K562 (cell line): ENCODE measurements around the gene EMID1. TPM values are rescaled to one million over a fixed set of nuclear protein-coding genes. Genes with fewer than 3 reads are reported as not detected.
A peak's percentile ranks its signal among the peaks of the same experiment; 100 is the strongest.

Experiments used
- CTBP1 ChIP-seq: fragments of 450-650 bp; IDR thresholded peaks from 2 replicates; pipeline ENCODE4 v1.6.1; 2016; ENCODE audit warnings: borderline replicate concordance
- DIDO1 ChIP-seq: fragments of 450-650 bp; IDR thresholded peaks from 2 replicates; pipeline ENCODE4 v1.6.1; 2016; ENCODE audit warnings: low read depth, missing biosample characterization, missing genetic modification characterization
- DPF2 ChIP-seq: fragments of 450-650 bp; IDR thresholded peaks from 2 replicates; pipeline ENCODE4 v1.6.1; 2016
- EP400 ChIP-seq: fragments of 450-650 bp; IDR thresholded peaks from 2 replicates; pipeline ENCODE4 v1.6.1; 2017; ENCODE audit warnings: antibody characterized with exemption, mild to moderate bottlenecking, moderate library complexity
- FOXK2 ChIP-seq, 2 experiments: fragments of 450-650 bp; IDR thresholded peaks in 1 of 2; conservative IDR thresholded peaks in 1 of 2; 2 replicates each; pipeline ENCODE4 v1.6.1; 2016; ENCODE audit warnings: low read depth in 2 of 2, mild to moderate bottlenecking in 1 of 2
- HDAC1 ChIP-seq, 2 experiments: fragments of 450-650 bp; IDR thresholded peaks; 2 replicates each; pipeline ENCODE4 v1.6.1; 2016 to 2017; ENCODE audit warnings: inconsistent platforms in 1 of 2, mild to moderate bottlenecking in 1 of 2, moderate library complexity in 1 of 2
- JUND ChIP-seq, 2 experiments: IDR thresholded peaks; 2 replicates in 1 of 2; 3 replicates in 1 of 2; pipeline ENCODE4 v1.6.1; 2011; ENCODE audit warnings: borderline replicate concordance in 2 of 2, low read depth in 2 of 2, low read length in 2 of 2, improper control_type of control experiment in 1 of 2, missing biosample characterization in 1 of 2, missing genetic modification characterization in 1 of 2, missing genetic modification reagents in 1 of 2
- NBN ChIP-seq: fragments of 450-650 bp; IDR thresholded peaks from 2 replicates; pipeline ENCODE4 v1.6.1; 2016; ENCODE audit warnings: low read depth, mild to moderate bottlenecking
- POLR2AphosphoS5 ChIP-seq: IDR thresholded peaks from 2 replicates; pipeline ENCODE4 v1.6.1; 2011; ENCODE audit warnings: mild to moderate bottlenecking, low read depth, low read length, moderate library complexity; ENCODE audit not compliant: control insufficient read depth, insufficient read depth
- SIN3A ChIP-seq, 2 experiments: fragments of 150-350 bp in 1 of 2; IDR thresholded peaks; 2 replicates each; pipeline ENCODE4 v1.6.1; 2011 to 2016; ENCODE audit warnings: borderline replicate concordance in 2 of 2, low read depth in 2 of 2, low read length in 2 of 2, mild to moderate bottlenecking in 2 of 2, moderate library complexity in 2 of 2; ENCODE audit not compliant: control insufficient read depth in 1 of 2
- SMARCA4 ChIP-seq: fragments of 450-650 bp; IDR thresholded peaks from 2 replicates; pipeline ENCODE4 v1.6.1; 2016
- SRSF9 ChIP-seq: fragments of 200-400 bp; formaldehyde crosslinking; IDR thresholded peaks from 2 replicates; pipeline ENCODE4 v1.6.1; 2017; ENCODE audit warnings: low read depth, low read length, borderline replicate concordance
- ZNF175 ChIP-seq: fragments of 200-800 bp; sonication (Bioruptor generic); IDR thresholded peaks from 2 replicates; pipeline ENCODE4 v1.6.1; 2016; ENCODE audit warnings: low read depth, mild to moderate bottlenecking, missing genetic modification characterization, missing compliant biosample characterization
- ZNF24 ChIP-seq: fragments of 450-650 bp; IDR thresholded peaks from 2 replicates; pipeline ENCODE4 v1.6.1; 2016
- ZNF518B ChIP-seq: fragments of 250-450 bp; sonication (Bioruptor Pico); IDR thresholded peaks from 2 replicates; pipeline ENCODE4 v1.5.0; 2021; ENCODE audit warnings: mild to moderate bottlenecking, moderate library complexity
- polyA plus RNA-seq, 8 experiments: library from polyadenylated mRNA; depleted of rRNA in 4 of 8; stranded (reverse) in 5 of 8; unstranded in 3 of 8; fragments of >200 nt; fragmentation: Nextera tagmentation in 2 of 8; fragmentation: Illumina TruSeq in 1 of 8; extraction: Ambion mirVana in 2 of 8; extraction: Trizol in 1 of 8; gene quantifications; 2 replicates each; pipeline versions ENCODE4 v1.2.1 to v1.2.3, GENCODE V29; 2011 to 2014; ENCODE audit warnings: inconsistent platforms in 1 of 8, missing spikeins in 1 of 8
- total RNA-seq, 7 experiments: library from RNA; depleted of rRNA in 6 of 7; stranded (reverse); fragments of >200 nt in 6 of 7; fragmentation: Illumina TruSeq in 2 of 7; extraction: Trizol in 2 of 7; gene quantifications; 2 replicates each; pipeline versions ENCODE4 v1.2.1 to v1.2.3, GENCODE V29; 2011 to 2021; ENCODE audit warnings: low replicate concordance in 1 of 7
- TF ChIP-seq, protein P1 (sequence below), 3 experiments: fragments of 200-800 bp in 1 of 3; fragments of 250-450 bp in 1 of 3; fragments of 450-650 bp in 1 of 3; sonication (Bioruptor Pico) in 1 of 3; sonication (Bioruptor generic) in 1 of 3; formaldehyde crosslinking in 1 of 3; IDR thresholded peaks; 2 replicates each; pipeline versions ENCODE4 v1.6.1 to v1.8.0; 2016 to 2022; ENCODE audit warnings: mild to moderate bottlenecking in 2 of 3, missing genetic modification characterization in 2 of 3, missing compliant biosample characterization in 1 of 3, moderate library complexity in 1 of 3
- TF ChIP-seq, protein P2 (sequence below): fragments of 450-650 bp; formaldehyde crosslinking; IDR thresholded peaks from 2 replicates; pipeline ENCODE4 v1.4.0; 2020; ENCODE audit warnings: mild to moderate bottlenecking, moderate library complexity

Gene EMID1
- total and polyA plus RNA-seq, 9 of the 15 experiments (the other 6 are each of a cell fraction or from before 2014, with no cell fraction given), result 0.15 to 7.2 (median 2.7) TPM

GRCh38 chr22:29195118-29195963, 10.4 kb upstream of the EMID1 start (continued):
- TF ChIP-seq ZNF518B (CRISPR knock-in tag) (no peak), HDAC1 (IDR thresholded peaks at IDR 0.05) (peak in 1 of 2 experiments; percentile 89; a peak in 2 of 4 replicates), ZNF175 (peak; percentile 84; the same call in 1 of the 2 replicates), POLR2AphosphoS5 (peak; percentile 57; the same call in 1 of the 2 replicates), FOXK2 (conservative IDR thresholded peaks at IDR 0.05 in 1 of 2, IDR thresholded peaks at IDR 0.05 in 1 of 2; ENCODE audit: low read depth in 2 of 2) (peak; percentile 21 to 37; a peak in 2 of 4 replicates), NBN (peak; percentile 92), CTBP1 (peak; percentile 63; the same call in 1 of the 2 replicates), SIN3A (IDR thresholded peaks at IDR 0.05; ENCODE audit: borderline replicate concordance in 2 of 2, control insufficient read depth in 1 of 2, low read depth in 2 of 2, low read length in 2 of 2) (no peak), DIDO1 (tag) (0 out of 2 replicates have a peak, but pooled peaks have one; percentile 32), DPF2 (peak; percentile 94), EP400 (peak; percentile 57), JUND (IDR thresholded peaks at IDR 0.05; ENCODE audit: borderline replicate concordance, low read depth, low read length) (peak; percentile 56), JUND (tag; IDR thresholded peaks at IDR 0.05; ENCODE audit: borderline replicate concordance, low read depth, low read length) (peak; percentile 53; the same call in 1 of the 3 replicates), SRSF9 (no peak), ZNF24 (peak; percentile 35; the same call in 1 of the 2 replicates), SMARCA4 (peak; percentile 91)
- TF ChIP-seq, protein P1, sequence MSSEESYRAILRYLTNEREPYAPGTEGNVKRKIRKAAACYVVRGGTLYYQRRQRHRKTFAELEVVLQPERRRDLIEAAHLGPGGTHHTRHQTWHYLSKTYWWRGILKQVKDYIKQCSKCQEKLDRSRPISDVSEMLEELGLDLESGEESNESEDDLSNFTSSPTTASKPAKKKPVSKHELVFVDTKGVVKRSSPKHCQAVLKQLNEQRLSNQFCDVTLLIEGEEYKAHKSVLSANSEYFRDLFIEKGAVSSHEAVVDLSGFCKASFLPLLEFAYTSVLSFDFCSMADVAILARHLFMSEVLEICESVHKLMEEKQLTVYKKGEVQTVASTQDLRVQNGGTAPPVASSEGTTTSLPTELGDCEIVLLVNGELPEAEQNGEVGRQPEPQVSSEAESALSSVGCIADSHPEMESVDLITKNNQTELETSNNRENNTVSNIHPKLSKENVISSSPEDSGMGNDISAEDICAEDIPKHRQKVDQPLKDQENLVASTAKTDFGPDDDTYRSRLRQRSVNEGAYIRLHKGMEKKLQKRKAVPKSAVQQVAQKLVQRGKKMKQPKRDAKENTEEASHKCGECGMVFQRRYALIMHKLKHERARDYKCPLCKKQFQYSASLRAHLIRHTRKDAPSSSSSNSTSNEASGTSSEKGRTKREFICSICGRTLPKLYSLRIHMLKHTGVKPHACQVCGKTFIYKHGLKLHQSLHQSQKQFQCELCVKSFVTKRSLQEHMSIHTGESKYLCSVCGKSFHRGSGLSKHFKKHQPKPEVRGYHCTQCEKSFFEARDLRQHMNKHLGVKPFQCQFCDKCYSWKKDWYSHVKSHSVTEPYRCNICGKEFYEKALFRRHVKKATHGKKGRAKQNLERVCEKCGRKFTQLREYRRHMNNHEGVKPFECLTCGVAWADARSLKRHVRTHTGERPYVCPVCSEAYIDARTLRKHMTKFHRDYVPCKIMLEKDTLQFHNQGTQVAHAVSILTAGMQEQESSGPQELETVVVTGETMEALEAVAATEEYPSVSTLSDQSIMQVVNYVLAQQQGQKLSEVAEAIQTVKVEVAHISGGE (CRISPR knock-in tag; IDR thresholded peaks at IDR 0.05), result peak in 1 of 3 experiments; percentile 77; a peak in 2 of 6 replicates
- TF ChIP-seq, protein P2, sequence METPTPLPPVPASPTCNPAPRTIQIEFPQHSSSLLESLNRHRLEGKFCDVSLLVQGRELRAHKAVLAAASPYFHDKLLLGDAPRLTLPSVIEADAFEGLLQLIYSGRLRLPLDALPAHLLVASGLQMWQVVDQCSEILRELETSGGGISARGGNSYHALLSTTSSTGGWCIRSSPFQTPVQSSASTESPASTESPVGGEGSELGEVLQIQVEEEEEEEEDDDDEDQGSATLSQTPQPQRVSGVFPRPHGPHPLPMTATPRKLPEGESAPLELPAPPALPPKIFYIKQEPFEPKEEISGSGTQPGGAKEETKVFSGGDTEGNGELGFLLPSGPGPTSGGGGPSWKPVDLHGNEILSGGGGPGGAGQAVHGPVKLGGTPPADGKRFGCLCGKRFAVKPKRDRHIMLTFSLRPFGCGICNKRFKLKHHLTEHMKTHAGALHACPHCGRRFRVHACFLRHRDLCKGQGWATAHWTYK (CRISPR knock-in tag), result peak; percentile 75
